Prostate gland (tissue), 2 donors: ENCODE results near the gene SMIM35. TPM values are rescaled to one million over a fixed set of nuclear protein-coding genes. Genes with fewer than 3 reads are reported as not detected.

Experiments
- DNase-seq: peaks from one replicate; pipeline ENCODE4 v3.0.0-alpha.2; 2019; ENCODE audit warnings: low spot score
- H3K27ac ChIP-seq, 2 donors: fragments of 200-600 bp; sonication (generic); 2 replicates each; pipeline ENCODE4 v1.5.1; 2017 to 2019
- H3K27me3 ChIP-seq: fragments of 200-600 bp; sonication (generic); replicated peaks from 2 replicates; pipeline ENCODE4 v1.5.1; 2019; ENCODE audit not compliant: insufficient read depth
- H3K36me3 ChIP-seq, 2 donors: fragments of 200-600 bp; sonication (generic); 1 replicate in 1 of 2; 2 replicates in 1 of 2; pipeline versions ENCODE4 v1.5.1 to v1.8.1; 2017 to 2019
- H3K4me1 ChIP-seq: fragments of 200-600 bp; sonication (generic); replicated peaks from 2 replicates; pipeline ENCODE4 v1.5.1; 2019
- H3K4me3 ChIP-seq, 2 donors: fragments of 200-600 bp; sonication (generic); 2 replicates each; pipeline ENCODE4 v1.5.1; 2017 to 2019
- H3K9me3 ChIP-seq: fragments of 200-600 bp; sonication (generic); 2 replicates; pipeline ENCODE4 v1.5.1; 2017
- CTCF ChIP-seq, 4 experiments: fragments of 200-600 bp in 2 of 4; fragments of 450-650 bp in 2 of 4; sonication (generic) in 2 of 4; IDR thresholded peaks; 1 replicate in 3 of 4; 2 replicates in 1 of 4; pipeline ENCODE4 v1.5.1; 2016 to 2019; ENCODE audit warnings: antibody characterized with exemption in 4 of 4, mild to moderate bottlenecking in 2 of 4, moderate library complexity in 2 of 4
- POLR2A ChIP-seq: fragments of 450-650 bp; IDR thresholded peaks from one replicate; pipeline ENCODE4 v1.6.1; 2016; ENCODE audit warnings: antibody characterized with exemption, mild to moderate bottlenecking
- POLR2AphosphoS5 ChIP-seq: sonication (generic); formaldehyde crosslinking; IDR thresholded peaks from one replicate; pipeline ENCODE4 v1.6.1; 2017; ENCODE audit warnings: antibody characterized with exemption
- WGBS: methylation state at CpG from one replicate; pipeline ENCODE4 v1.1.5; 2018; 5-methylcytosine and 5-hydroxymethylcytosine counted together
- intact Hi-C: fragments of 100-400 bp; cut with DNase I; formaldehyde crosslinking; loops from one replicate; pipeline ENCODE4 v1.14.2; 2022
- total RNA-seq, 2 donors: library from RNA; depleted of rRNA; stranded (reverse); fragments of >200 nt; gene quantifications; one replicate each; pipeline ENCODE4 v1.1.0, GENCODE V29; 2016

Gene SMIM35
- total RNA-seq, 2 donors from 2014 or later: 0.09 TPM; not detected in 1

DNA sequence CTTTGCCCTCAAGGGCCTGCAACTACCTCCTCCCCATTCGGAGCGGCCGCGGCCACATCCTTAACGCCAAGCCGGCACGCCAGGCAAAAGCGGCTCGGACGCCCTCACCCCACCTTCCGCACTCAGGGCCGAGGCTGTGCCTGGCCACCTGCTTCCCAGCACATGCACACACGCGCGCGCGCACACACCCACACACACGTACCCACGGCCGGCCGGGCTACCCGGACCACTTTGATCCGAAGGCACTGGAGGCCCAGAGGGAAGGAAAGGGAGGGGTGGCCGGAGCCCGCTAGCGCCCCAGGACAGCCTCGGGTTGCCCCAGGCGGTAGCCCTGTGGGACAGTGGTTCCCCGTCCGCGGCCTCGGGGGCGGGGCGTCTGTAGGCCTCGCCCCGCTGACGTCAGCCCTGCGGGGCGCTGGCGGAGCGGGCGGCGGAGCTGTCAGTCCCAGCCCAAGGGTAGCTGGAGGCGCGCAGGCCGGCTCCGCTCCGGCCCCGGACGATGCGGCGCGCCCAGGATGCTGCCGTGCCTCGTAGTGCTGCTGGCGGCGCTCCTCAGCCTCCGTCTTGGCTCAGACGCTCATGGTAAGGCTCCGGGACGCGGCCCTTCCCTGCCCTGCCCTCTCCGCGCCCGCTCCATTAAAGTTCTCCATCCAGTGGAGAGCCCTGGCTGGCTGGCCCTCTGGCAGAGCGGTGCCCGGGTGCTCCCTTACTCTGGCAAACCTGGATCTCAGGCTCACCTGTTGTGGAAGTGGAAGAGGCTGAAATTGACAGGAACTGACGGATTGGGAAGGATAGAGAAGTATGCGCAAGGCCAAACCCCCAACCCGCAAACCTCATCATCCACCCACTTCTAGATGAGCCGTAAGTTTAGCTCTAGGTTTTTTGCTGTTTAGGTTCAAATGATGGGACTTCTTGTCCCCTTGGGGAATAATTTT is 100.5 kb downstream of the SMIM35 start, which contains the start of gene IL10RA:
TSS of gene IL10RA (plus strand) at position 442 of the 935 bp plus-strand sequence. CDS start at position 516, 74 bp downstream.
- H3K27ac ChIP-seq: peak within 1 kb of the TSS; percentile 26 to 27
- H3K4me3 ChIP-seq: peak within 1 kb of the TSS; percentile 31 to 35
- H3K27me3 ChIP-seq: peaks cover 2% of the 10 kb centered on the region
- intact Hi-C loops: no loop called here
- no peaks in the 10 kb centered on the region for H3K36me3 ChIP-seq
- H3K9me3 ChIP-seq: no peaks in the 10 kb centered on the region
- TF ChIP-seq CTCF (IDR thresholded peaks at IDR 0.05): no peak
- TF ChIP-seq POLR2A: peak; percentile 60
- peak; percentile 46 for TF ChIP-seq POLR2AphosphoS5
- 6% methylated on average over 43 of the region's 71 CpGs for WGBS
- H3K4me1 ChIP-seq: no peaks in the 10 kb centered on the region
- DNase-seq: peak; percentile 47

DNA sequence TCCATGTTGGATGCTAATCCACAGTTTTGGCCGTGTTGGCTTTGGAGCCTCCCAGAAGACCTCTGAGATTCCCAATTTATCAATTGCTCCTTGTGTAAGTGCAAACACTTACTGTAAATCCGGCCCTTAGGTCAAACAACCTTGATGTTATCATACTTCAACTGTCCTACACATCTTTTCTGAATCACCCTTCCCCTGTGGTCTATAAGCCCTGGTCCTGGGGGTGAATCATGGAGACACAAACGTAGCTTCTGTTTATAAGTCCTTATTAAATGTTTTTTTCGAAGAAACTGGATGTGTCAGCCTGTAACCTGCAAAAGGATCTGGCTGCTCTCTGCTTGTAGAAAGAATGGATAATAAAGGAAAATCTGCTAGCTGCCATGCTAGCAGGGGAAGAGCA is 102.3 kb downstream of the SMIM35 start:
- Histone ChIP-seq H3K36me3 (no peaks in the 10 kb centered on the region), H3K4me3 (no peak overlapping the region), H3K27me3 (peaks cover 2% of the 10 kb centered on the region), H3K4me1 (no peaks in the 10 kb centered on the region), H3K27ac (no peak overlapping the region), H3K9me3 (no peaks in the 10 kb centered on the region)
- intact Hi-C loops: no loop called here
- no peak for TF ChIP-seq POLR2A
- no peak for TF ChIP-seq CTCF (IDR thresholded peaks at IDR 0.05)
- no peak for TF ChIP-seq POLR2AphosphoS5
- WGBS: 57% methylated on average over 4 of the region's 4 CpGs
- DNase-seq: no peak

DNA sequence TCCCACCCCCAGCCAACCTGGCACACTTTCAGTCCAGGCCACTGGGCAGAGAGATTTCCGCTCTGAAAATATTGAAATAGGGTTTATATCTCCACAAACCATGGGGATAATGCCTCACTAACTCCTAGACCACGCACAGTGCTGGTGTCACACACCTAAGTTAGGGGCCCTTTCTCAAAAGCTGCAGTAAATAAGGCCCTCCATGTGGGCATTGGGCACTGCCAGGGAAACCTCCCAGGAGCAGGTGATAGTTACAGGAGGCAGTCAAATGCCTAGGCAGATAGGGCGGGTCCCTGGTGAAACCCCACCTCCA is 103.6 kb downstream of the SMIM35 start:
- DNase-seq: no peak
- Histone ChIP-seq H3K9me3 (no peaks in the 10 kb centered on the region), H3K4me3 (no peak overlapping the region), H3K27me3 (peaks cover 2% of the 10 kb centered on the region), H3K4me1 (no peaks in the 10 kb centered on the region), H3K36me3 (no peaks in the 10 kb centered on the region), H3K27ac (no peak overlapping the region)
- WGBS: 91% methylated on average over 3 of the region's 3 CpGs
- TF ChIP-seq POLR2AphosphoS5 (no peak), POLR2A (no peak), CTCF (IDR thresholded peaks at IDR 0.05) (no peak)
- intact Hi-C loops: no loop called here

- no peaks in the 10 kb centered on the region for H3K9me3 ChIP-seq
- H3K4me1 ChIP-seq: no peaks in the 10 kb centered on the region
- WGBS: 87% methylated on average over 3 of the region's 3 CpGs
- no peak overlapping the region for H3K4me3 ChIP-seq
- H3K27ac ChIP-seq: no peak overlapping the region
- DNase-seq: no peak
- H3K36me3 ChIP-seq: no peaks in the 10 kb centered on the region
- TF ChIP-seq CTCF (IDR thresholded peaks at IDR 0.05) (no peak), POLR2A (no peak), POLR2AphosphoS5 (no peak)
- intact Hi-C loops: no loop called here
- H3K27me3 ChIP-seq: no peaks in the 10 kb centered on the region
Measured at GRCh38 chr11:117980720-117981119, 106.0 kb downstream of the SMIM35 start.

GRCh38 chr11:117980280-117980679 is 106.5 kb downstream of the SMIM35 start:
- Histone ChIP-seq H3K9me3 (no peaks in the 10 kb centered on the region), H3K36me3 (no peaks in the 10 kb centered on the region), H3K4me1 (no peaks in the 10 kb centered on the region), H3K4me3 (no peak overlapping the region), H3K27ac (no peak overlapping the region), H3K27me3 (no peaks in the 10 kb centered on the region)
- DNase-seq: no peak
- WGBS: 52% methylated on average over 2 of the region's 2 CpGs
- TF ChIP-seq CTCF (IDR thresholded peaks at IDR 0.05) (no peak), POLR2A (no peak), POLR2AphosphoS5 (no peak)
- intact Hi-C loops: no loop called here
